GM19438 (cell line): Measurements from ENCODE around the gene LRRC36.

Experiments used
- ATAC-seq: cut with Tn5 transposase; IDR thresholded peaks from one replicate; pipeline ENCODE4 v1.9.1; 2021; ENCODE audit warnings: low read depth; ENCODE audit not compliant: unreplicated experiment

LRRC36 gene, protein sequence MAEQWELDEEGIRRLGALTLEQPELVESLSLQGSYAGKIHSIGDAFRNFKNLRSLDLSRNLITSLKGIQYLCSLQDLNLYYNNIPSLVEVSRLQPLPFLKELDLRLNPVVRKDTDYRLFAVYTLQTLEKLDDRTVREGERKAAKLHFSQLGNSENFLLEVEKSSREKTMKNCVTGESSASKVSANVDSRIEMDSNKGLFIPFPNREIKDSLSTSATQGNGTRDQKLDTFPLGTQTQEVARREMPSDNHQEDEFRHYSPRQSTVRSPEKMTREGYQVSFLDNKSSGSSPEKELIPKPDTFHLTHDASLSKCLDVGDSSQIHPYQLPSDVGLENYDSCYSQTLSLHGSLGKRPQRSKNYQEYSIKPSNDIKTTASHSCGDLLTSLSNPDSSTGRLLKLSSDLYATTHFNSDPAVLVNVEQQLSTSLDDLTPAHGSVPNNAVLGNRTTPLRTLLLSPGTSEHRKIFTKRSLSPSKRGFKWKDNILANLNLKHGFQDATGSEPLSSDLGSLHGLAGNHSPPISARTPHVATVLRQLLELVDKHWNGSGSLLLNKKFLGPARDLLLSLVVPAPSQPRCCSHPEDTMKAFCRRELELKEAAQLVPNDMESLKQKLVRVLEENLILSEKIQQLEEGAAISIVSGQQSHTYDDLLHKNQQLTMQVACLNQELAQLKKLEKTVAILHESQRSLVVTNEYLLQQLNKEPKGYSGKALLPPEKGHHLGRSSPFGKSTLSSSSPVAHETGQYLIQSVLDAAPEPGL

GRCh38 chr16:67326472-67327309 lies at the start of gene LRRC36, which contains the start of gene KCTD19:
LRRC36 (plus strand) TSS chr16:67326815; CDS start chr16:67326863, 48 bp downstream.
KCTD19 (minus strand) TSS chr16:67326741; CDS start chr16:67326707, 34 bp downstream.
- no peak for ATAC-seq

DNA sequence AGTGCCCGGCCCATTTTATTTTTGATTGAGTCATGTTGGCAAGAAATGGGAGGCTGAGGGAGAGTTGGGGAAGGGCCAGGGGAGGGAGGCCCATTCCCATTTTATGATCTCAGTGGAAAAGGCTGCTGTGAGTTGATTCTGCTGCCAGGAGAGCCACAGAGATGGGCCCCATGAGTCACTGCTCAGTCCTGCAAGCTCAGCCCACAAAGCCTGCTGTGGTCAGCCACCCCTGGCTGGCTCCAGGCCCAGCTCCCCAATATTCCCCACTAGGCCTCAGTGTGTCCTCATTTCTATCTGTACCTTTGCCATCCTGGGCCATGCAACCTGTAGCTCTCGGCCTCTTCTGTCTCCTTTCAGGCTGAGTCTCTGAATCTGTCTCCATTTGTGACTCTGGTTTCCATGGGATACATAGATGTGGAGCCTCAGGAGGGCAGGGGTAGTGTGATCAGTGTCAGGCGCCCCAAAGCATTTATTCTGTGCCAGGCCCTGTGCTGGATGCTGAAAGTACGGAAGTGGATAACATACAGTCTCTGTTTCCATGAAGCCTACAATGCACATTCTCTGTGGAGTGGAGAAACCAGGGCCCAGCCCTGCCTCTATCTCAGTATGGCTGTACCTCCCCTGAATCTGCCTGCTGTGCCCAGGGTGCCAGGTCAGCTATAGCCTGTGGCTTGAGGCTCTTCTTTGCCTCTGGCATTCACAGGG lies 49.2 kb upstream of the LRRC36 start:
- no peak for ATAC-seq

DNA sequence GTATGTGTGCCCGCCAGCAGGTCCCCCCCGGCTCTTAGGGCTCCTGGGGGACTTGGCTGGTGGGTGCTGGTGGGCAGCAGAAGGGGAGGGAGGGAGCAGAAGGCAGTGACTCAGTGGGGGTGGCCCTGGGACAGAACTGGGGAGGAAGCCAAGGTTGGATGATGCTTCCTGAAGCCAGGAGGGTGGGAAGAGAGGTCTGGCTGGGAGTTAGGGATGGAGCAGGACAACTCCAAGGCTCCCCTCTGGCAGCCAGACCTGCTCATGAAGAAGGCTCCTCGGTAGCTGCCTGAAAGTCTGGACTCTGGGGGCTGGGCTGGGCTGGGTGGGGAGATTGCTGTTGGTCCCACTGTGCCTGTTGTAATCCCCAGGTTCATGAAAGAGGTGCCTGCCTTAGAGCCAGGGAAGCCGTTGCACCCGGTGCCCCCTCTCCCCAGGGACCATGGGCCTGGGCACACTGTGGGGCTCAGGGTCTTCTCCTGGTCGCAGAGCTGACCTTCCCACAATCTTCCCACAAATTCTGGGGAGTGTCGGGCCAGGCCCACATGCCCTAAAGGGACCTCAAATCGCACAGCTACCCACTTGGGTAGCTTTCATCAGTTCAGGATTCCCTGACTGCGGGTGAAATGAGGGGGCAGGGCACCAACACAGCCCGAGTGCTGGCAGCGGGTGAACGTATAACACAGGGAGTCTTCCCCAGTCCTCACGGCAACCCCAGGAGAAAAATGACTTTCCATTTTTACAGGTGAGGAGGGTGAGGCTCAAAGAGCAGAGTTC lies 48.4 kb upstream of the LRRC36 start:
- ATAC-seq = no peak

GRCh38 chr16:67278773-67279295 lies 47.8 kb upstream of the LRRC36 start:
- ATAC-seq = no peak

DNA sequence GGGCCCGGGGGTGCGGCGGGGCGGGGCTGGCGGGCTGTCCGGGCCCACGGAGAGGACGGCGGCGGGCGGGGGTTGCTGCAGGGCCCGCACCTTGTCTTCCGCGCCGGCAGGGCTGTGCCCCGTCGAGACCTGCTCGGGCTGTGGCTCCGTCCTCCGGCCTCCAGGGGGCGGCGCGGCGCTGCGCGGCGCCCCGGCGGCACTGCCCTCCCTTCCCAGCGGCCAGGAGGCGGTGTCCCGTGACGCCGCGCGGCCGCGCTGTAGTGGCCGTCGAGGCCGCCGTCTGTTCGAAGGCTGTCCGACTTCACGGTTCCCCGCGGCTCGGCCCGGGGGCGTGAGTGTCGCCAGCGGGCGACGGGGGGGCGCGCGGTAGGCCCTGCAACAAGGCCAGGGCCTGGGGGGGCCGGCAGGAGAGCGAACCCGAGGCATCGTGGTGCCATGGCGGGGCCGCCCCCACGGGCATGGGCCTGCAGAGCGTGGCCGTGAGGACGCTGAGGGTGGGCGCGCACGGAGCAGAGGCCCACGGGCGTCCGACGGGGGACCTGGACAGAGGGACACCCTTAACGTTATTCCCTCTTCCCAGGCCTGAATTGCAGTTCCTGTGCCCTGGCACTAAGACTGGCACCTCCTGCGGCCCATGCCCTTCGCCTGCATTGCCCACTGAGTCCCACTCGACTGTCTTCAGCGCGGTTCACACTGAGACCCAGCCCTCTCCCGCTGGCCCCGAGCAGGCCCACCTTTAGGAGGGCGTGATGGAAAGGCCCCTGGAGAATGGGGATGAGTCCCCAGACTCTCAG lies 47.1 kb upstream of the LRRC36 start, which contains the start of gene PLEKHG4:
PLEKHG4 (plus strand) TSS at position 237 of the 794 bp plus-strand sequence; CDS start at position 750, 513 bp downstream.
- no peak for ATAC-seq

DNA sequence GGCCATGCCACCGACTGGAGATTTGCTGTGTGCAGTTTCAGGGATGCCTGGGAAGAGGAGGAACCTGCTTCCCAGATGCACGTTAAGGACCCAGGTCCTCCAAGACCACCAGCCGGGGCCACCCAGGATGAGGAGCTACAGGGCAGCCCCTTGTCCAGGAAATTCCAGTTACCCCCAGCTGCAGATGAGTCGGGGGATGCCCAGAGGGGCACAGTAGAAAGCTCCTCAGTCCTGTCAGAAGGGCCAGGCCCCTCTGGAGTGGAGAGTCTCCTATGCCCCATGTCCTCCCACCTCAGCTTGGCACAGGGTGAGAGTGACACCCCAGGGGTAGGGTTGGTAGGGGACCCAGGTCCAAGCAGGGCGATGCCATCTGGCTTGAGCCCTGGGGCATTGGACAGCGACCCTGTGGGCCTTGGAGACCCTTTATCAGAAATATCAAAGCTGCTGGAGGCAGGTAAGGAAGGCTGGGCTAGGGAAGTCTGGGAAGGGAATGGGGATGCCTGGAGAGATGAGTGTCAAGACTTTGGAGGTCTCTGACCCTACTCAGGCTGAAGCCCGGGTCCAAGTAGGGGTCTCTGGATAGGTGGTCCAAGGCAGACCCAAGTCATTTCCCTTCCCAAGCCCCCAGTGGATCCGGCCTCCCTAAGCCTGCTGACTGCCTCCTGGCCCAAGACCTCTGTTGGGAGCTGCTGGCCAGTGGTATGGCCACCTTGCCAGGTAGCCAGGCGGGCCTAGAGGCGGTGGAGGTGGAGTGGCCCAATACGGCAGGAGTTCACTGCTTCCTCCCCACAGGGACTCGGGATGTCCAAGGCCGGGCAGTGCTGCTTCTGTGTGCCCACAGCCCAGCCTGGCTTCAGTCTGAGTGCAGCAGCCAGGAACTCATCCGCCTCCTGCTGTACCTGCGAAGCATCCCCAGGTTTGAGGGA lies 46.3 kb upstream of the LRRC36 start:
- ATAC-seq = no peak

- no peak for ATAC-seq
These were observed 44.8 kb upstream of the LRRC36 start for GRCh38 chr16:67281536-67282446.

DNA sequence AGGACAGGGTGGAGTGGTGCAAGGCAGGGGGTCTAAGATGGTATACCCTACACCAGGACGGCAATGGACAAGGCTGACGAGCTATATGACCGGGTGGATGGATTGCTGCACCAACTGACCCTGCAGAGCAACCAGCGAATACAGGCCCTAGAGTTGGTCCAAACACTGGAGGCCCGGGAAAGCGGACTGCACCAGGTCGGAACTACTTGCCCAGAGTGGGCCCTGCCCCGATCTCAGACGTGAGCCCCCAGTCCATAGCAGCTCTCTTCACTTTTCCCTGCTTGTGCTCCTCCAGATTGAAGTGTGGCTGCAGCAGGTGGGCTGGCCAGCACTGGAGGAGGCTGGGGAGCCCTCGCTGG lies 44.2 kb upstream of the LRRC36 start:
- ATAC-seq = no peak

- ATAC-seq = no peak
These were observed 43.4 kb upstream of the LRRC36 start for GRCh38 chr16:67283039-67283825.

DNA sequence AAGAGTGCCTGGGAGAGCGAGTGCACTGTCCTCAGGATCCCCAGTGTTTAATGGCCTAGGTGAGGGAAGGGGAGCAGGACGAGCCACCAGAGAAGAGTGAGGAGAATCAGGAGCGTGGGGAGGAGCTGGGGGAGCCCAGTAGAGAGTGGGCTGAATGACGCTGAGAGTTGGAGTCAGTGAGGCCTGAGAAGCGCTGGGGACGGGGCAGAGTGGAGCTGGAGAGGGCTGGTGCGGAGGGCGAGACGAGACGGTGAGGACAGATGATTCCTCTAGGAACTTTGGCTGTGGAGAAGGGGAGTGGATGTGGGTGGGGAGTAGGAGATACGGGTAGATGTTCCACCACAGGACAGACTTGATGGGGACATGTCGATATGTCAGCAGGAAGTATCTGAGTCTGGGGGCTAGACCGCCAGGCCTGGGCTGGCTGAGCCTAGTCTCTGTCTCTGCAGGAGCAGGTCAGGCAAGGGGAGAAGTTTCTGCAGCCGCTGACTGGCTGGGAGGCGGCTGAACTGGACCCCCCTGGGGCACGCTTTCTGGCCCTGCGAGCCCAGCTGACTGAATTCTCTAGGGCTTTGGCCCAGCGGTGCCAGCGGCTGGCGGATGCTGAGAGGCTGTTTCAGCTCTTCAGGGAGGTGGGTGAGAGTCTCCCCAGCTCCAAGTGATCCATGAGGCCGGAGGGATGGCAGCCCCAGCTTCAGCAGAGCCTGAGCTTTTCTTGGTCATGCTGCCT lies 42.6 kb upstream of the LRRC36 start:
- ATAC-seq = no peak

DNA sequence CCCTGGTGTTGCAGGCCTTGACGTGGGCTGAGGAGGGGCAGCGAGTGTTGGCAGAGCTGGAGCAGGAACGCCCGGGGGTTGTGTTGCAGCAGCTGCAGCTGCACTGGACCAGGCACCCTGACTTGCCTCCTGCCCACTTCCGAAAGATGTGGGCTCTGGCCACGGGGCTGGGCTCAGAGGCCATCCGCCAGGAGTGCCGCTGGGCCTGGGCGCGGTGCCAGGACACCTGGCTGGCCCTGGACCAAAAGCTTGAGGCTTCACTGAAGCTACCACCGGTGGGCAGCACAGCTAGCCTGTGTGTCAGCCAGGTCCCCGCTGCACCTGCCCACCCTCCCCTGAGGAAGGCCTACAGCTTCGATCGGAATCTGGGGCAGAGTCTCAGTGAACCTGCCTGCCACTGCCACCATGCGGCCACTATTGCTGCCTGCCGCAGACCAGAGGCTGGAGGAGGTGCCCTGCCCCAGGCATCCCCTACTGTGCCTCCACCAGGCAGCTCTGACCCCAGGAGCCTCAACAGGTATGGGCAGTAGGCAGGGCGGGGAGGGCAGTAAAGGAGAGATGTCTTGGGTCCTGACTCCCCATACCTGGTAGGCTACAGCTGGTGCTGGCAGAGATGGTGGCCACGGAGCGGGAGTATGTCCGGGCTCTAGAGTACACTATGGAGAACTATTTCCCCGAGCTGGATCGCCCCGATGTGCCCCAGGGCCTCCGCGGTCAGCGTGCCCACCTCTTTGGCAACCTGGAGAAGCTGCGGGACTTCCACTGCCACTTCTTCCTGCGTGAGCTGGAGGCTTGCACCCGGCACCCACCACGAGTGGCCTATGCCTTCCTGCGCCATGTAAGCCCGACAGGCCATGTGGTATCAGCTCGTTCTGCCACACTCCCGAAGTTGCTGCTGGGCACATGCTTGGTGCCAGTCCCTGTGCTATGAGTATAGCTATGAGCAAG lies 41.6 kb upstream of the LRRC36 start:
- ATAC-seq = no peak

DNA sequence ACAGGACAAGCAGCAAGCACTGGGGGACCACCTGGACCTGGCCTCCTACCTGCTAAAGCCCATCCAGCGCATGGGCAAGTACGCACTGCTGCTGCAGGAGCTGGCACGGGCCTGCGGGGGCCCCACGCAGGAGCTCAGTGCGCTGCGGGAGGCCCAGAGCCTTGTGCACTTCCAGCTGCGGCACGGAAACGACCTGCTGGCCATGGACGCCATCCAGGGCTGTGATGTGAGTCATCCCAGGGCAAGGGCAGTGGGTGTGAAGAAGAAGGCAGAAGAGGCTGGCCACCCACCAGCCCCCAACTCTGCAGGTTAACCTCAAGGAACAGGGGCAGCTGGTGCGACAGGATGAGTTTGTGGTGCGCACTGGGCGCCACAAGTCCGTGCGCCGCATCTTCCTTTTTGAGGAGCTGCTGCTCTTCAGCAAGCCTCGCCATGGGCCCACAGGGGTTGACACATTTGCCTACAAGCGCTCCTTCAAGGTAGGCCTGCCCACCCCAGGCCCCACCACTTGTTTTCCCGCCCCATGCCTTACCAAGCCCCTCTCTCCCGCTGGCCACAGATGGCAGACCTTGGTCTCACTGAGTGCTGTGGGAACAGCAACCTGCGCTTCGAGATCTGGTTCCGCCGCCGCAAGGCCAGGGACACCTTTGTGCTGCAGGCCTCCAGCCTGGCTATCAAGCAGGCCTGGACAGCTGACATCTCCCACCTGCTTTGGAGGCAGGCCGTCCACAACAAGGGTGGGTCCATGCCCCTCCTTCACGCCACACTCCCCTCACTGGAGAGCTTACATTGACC lies 40.0 kb upstream of the LRRC36 start:
- ATAC-seq = no peak

- ATAC-seq = no peak
These were observed 38.7 kb upstream of the LRRC36 start for GRCh38 chr16:67287960-67288359.
